Pons (tissue), 1 donor: ENCODE measurements around the gene TRPM2.

Experiments
- DNase-seq: peaks from one replicate; pipeline ENCODE4 v3.0.0-alpha.2; 2016; ENCODE audit warnings: low spot score

Gene TRPM2

DNA sequence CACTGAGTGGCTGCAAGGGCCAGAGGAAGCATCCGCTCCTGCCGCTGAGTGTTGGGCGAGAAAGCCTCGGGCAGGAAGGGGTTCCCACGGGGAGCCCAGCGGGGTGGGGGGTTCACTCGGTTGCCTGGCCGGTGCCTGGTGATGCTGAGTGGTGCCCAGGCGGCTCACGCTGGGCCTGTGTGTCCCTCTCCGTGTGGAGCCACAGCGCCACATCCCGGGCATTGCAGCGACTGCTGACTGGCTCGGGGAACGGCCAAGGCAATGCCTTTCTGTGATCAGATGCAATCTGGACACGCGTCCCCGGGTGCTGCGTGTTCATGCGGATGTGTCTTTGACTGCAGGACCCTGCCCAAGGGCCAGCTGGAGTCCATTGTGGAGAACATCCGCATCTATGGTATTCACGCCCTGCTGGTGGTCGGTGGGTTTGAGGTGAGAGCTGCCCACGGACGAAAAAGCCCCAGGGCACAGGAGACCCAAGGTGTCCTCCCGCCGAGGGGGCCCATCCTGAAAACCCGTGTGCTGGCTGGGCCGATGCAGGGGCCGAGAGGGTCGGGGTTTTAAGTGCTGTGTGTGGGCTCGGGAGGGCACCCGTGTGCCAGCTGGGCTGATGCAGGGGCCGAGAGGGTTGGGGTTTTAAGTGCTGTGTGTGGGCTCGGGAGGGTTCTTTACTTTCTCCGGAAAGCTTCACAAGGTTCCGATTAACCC, 30.6 kb upstream of the TRPM2 start:
- no peak for DNase-seq

DNA sequence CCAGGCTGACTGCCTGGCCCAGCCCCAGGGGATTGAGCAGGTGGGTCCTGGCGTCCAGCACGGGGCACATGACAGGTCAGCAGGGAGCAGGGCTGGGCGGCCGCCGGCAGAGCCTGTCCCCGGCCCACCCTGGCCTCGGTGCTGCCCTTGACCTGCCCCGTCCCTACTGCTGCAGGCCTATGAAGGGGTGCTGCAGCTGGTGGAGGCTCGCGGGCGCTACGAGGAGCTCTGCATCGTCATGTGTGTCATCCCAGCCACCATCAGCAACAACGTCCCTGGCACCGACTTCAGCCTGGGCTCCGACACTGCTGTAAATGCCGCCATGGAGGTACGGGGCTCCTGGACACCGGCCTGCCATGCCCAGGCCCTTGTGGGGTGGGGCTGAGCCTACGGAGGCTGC, 29.8 kb upstream of the TRPM2 start:
- DNase-seq = no peak

DNA sequence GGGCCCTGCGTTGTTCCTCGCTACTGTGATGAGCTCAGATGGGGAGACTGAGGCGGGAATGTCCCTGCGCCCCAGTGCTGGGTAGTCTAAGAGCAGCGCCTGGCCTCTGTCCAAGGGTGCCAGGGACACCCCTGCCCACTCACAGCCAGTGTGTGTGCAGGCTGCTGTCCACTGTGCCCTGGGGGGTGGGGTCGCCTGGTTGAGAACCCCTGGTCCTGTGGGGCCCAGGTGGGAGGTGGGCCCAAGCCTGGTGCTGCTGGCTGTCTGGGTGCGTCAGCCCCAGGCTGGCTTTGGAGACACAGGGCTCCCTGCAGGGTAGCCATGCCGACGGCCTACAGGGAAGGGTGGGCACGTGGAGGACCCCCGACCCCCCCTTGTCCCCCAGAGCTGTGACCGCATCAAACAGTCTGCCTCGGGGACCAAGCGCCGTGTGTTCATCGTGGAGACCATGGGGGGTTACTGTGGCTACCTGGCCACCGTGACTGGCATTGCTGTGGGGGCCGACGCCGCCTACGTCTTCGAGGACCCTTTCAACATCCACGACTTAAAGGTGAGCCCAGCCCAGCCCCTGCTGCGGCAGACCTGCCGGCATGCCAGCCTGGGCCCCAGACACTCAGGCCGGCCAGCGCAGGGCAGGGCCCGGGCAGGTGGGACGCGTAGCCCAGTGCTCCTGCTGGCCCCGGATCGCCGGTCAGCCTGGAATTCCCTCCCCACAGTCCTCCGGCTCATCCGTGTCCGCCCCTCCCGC, 29.1 kb upstream of the TRPM2 start:
- no peak for DNase-seq

DNA sequence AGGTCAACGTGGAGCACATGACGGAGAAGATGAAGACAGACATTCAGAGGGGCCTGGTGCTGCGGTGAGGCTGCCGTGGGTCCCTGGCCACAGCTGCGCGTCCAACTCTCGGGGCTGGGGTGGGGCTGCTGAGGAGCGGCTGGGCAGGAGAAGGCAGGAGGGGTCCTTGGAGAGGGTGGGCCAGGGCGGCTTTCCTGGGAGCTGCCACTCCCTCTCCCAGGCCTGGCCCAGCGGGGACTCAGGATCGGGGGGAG, 28.6 kb upstream of the TRPM2 start:
- no peak for DNase-seq

- DNase-seq = no peak
These were observed 27.8 kb upstream of the TRPM2 start for GRCh38 chr21:44325386-44326271.

- no peak for DNase-seq
These were observed 27.2 kb upstream of the TRPM2 start for GRCh38 chr21:44326272-44326647.

DNA sequence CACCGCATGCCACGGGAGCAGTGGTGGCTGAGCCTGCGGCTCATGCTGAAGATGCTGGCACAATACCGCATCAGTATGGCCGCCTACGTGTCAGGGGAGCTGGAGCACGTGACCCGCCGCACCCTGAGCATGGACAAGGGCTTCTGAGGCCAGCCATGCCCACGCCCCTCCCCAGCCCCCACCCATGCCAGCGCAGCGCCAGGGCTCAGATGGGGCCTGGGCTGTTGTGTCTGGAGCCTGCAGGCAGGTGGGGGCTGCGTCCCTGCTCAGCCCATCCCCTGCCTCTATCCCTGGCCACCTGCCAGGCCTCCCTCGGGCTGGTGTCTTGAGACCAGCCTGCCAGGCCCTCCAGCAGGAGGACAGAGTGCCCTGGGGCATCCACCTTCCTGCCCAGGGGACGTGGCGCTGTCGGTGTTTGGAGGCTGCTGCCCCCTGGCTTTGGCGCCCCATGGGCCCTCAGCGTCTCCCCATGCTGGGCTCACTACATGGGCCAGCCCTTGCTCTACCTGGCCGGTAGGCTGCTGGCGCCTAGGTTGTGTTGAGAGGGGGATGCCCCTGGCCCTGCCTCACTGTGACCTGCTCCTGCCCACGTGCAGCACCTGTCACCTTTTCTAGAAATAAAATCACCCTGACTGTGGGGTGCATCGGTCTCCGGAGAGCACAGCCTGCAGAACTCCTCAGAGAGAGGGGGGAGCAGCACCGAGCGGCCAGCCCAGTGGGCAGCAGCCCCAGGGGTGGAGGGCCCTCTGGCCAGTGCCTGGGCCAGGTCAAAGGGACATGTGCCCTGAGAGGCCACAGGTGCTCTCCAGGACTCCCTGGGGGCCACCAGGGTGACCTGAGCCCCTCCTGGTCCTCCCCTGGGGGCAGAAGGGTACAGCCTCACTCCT, 26.5 kb upstream of the TRPM2 start:
- no peak for DNase-seq

- no peak for DNase-seq
These were observed 25.8 kb upstream of the TRPM2 start for GRCh38 chr21:44327603-44327974.

DNA sequence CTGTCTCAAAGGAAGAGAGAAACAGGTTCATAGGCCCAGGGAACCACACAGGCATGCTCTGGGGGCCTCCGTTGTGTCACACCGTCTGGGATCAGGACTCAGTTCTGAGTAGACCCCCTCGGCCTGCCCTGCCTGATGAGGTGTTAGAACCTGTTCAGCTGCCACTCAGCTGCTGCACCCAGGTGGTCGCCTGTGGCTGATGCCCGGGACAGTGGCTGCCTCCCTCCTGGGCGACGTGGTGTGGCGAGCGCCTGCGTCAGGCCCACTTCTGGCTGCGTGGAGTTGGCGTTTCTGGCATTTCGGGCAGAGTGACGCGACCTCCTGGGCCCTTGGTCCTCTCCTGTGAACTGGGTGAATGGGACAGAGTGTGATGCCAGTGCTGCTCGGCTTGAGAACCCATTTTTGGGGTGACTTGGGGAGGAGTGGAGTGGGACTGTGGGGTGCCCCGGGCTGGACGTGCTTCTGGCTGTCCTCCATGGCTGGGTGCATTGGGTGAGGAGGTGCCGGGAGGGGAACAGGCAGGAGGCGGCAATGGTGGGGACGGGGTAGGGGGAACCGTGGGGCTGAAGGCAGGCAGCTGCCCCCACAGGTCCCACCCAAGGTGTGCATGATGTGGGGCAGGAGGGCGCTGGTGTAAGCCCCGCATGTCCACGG, 25.1 kb upstream of the TRPM2 start:
- DNase-seq = no peak

GRCh38 chr21:44329086-44329889, 24.1 kb upstream of the TRPM2 start:
- DNase-seq = peak; percentile 45

DNA sequence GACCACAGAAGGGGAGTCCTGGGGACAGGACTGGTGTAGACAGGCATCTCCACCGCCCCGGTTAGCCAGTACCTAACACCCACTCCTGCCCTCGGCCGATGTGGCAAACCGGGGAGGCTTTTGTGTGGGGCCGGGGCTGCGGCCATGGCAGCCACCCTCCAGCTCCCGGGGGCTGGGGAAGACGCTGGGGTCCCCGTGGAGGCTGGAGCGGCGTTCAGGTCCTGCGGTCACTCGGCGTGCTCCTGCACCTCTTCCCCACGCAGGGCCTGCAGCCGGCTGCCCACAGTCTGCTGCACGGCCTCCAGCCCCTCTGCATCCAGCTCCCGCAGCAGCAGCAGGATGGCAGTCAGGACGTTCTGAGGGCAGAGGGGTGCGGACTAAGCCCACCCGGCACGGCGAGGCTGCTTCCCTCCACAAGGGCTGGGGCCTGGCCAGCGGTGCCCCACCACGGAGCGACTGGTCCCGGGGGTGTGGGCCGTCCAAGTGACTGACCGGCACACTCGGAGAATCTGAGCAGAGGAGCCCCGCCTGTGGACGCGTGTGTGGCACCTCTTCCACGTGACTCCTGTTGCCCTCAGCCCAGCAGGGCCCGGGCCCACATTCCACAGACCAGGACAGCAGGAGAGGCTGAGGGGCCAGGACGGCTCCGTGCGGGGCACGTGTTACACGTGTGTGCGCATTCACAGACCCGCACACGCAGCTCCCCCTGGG, 23.3 kb upstream of the TRPM2 start:
- DNase-seq = no peak

DNA sequence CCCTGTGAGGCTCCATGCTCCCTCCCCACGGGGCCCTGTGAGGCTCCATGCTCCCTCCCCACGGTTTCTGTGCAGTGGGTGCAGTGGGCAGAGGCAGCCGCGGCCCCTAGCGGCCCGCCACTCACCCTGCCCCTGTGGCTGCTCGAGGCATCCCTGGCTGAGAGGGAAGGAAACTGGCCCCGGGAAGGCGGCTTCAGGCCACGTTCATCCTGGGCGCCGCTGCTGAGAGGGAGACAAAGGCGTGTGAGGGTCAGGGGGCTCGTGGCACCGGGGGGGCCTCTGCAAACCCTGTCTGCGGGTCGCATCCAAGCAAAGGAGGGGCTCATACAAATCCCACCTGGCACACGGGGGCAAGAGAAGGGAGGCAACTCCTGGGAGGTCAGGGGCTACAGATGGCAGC, 22.7 kb upstream of the TRPM2 start:
- no peak for DNase-seq

- no peak for DNase-seq
These were observed 22.2 kb upstream of the TRPM2 start for GRCh38 chr21:44331209-44331608.

- DNase-seq = no peak
These were observed 21.6 kb upstream of the TRPM2 start for GRCh38 chr21:44331650-44332307.

GRCh38 chr21:44332383-44332782, 21.0 kb upstream of the TRPM2 start:
- DNase-seq = no peak

DNA sequence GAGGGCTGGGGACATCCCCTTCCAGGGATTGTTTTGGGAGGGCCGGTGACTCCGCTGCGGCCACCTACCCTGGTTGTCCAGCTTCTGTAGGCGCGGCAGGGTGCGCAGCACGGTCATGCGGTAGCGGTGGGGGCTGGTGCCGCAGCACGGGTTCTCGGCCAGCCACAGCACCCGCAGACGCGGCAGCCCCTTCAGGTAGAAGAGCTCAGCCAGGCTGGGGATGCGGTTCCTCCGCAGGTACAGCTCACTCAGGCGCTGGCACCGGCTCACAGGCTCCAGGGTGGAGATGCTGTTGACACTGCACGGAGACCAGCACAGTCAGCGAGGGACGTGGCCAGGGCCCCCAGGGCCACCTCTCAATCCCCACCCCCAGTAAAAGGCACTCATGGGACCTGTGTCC, 20.5 kb upstream of the TRPM2 start:
- no peak for DNase-seq

GRCh38 chr21:44333509-44334328, 19.7 kb upstream of the TRPM2 start:
- DNase-seq = no peak

GRCh38 chr21:44334329-44335030, 18.9 kb upstream of the TRPM2 start:
- no peak for DNase-seq
